ENCODE data around the gene PDCD5. TPM values are rescaled to one million over a fixed set of nuclear protein-coding genes. Genes with fewer than 3 reads are reported as not detected.

Gene PDCD5
- total RNA-seq, 2 donors from 2014 or later: 92.8 to 106 TPM

DNA sequence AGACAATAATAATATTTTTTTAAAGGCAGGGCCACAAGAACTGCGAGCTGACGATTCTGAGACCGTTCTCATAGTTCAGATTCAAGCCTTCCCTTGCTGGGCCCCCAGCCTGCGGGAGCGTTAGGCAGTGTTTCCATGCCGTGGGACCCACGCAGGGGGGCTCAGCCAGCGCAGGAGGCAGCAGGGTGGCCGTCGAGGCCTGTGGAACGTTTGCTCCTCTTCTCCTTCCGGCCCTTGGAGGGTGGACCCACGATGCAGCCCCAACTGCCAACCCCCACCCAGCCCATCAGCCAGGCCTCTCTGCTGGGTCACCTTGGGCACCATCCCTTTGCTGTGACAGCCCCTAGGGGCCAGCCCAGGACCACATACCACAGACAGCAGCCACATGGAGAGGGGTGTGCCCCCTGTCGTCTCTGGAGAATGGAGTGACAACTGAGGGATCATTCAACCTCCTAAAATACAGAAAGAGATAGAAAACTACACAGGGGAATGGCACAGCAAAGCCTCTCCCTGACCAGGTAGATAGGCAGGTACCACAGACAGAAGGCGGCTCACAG lies 46.8 kb downstream of the PDCD5 start:
- Histone ChIP-seq H3K27me3 (replicated peaks; ENCODE audit: insufficient read depth) (no peaks in the 10 kb centered on the region), H3K27ac (no peak overlapping the region), H3K4me1 (replicated peaks) (no peaks in the 10 kb centered on the region), H3K9me3 (no peaks in the 10 kb centered on the region), H3K4me3 (no peak overlapping the region), H3K36me3 (no peaks in the 10 kb centered on the region)
- intact Hi-C loops (cut with DNase I): no loop called here
- WGBS: 82% methylated on average over 15 of the region's 15 CpGs
- DNase-seq (ENCODE audit: low spot score): no peak
- TF ChIP-seq, protein P1, sequence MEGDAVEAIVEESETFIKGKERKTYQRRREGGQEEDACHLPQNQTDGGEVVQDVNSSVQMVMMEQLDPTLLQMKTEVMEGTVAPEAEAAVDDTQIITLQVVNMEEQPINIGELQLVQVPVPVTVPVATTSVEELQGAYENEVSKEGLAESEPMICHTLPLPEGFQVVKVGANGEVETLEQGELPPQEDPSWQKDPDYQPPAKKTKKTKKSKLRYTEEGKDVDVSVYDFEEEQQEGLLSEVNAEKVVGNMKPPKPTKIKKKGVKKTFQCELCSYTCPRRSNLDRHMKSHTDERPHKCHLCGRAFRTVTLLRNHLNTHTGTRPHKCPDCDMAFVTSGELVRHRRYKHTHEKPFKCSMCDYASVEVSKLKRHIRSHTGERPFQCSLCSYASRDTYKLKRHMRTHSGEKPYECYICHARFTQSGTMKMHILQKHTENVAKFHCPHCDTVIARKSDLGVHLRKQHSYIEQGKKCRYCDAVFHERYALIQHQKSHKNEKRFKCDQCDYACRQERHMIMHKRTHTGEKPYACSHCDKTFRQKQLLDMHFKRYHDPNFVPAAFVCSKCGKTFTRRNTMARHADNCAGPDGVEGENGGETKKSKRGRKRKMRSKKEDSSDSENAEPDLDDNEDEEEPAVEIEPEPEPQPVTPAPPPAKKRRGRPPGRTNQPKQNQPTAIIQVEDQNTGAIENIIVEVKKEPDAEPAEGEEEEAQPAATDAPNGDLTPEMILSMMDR (IDR thresholded peaks at IDR 0.05): no peak
- no peak for TF ChIP-seq POLR2A (IDR thresholded peaks at IDR 0.05)
- no peak for TF ChIP-seq POLR2AphosphoS5 (IDR thresholded peaks at IDR 0.05)

DNA sequence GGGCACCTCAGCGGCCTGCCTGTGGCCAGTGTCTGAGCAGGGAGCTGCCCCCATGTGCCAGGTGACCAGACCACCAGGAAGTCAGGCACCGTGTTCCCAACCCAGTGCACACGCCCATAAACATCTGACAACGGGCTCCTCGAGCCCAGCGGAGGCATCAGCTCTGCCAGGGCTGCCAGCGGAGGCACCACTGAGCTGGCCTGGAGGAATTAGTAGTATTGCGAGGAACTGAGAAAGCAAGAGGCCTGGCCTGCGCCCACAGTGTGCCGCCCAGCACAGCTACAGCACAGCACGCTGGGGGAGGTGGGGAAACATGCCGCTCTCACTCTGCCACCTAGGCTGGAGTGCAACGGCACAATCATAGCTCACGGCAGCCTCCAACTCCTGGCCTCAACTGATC lies 49.3 kb downstream of the PDCD5 start:
- WGBS: 84% methylated on average over 14 of the region's 14 CpGs
- intact Hi-C loops (cut with DNase I): no loop called here

DNA sequence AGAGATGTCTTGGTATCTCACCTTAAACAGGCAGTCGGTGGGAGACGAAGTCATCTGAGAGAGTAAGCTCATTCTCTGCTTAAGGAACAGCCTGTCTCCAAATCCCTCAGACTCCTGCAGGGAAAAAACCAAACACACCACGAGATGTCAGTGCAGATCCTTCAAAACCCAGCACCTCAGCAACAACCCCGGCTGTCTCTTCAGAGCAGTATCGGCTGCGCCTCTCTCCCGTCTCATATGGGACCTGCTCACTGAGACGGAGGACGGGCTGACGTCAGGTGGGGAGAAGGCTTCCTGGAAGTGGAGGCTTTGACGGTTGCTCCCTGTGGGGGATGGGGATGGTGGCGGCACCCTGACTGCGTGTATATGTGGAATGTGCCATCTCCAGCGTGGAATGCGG lies 50.4 kb downstream of the PDCD5 start:
- 90% methylated on average over 15 of the region's 15 CpGs for WGBS
- H3K9me3 ChIP-seq: no peaks in the 10 kb centered on the region
- no peak overlapping the region for H3K4me3 ChIP-seq
- no peak overlapping the region for H3K27ac ChIP-seq
- no peak for DNase-seq (ENCODE audit: low spot score)
- no peaks in the 10 kb centered on the region for H3K27me3 ChIP-seq (replicated peaks; ENCODE audit: insufficient read depth)
- no peaks in the 10 kb centered on the region for H3K4me1 ChIP-seq (replicated peaks)
- TF ChIP-seq, protein P1 (IDR thresholded peaks at IDR 0.05): no peak
- no peak for TF ChIP-seq POLR2AphosphoS5 (IDR thresholded peaks at IDR 0.05)
- TF ChIP-seq POLR2A (IDR thresholded peaks at IDR 0.05): no peak
- intact Hi-C loops (cut with DNase I): no loop called here
- H3K36me3 ChIP-seq: no peaks in the 10 kb centered on the region

More for the DNA sequence above, 49.3 kb downstream of the PDCD5 start:
- H3K4me3 ChIP-seq: no peak overlapping the region
- no peak overlapping the region for H3K27ac ChIP-seq
- TF ChIP-seq, protein P1 (IDR thresholded peaks at IDR 0.05): no peak
- TF ChIP-seq POLR2A (IDR thresholded peaks at IDR 0.05) (no peak), POLR2AphosphoS5 (IDR thresholded peaks at IDR 0.05) (no peak)
- DNase-seq (ENCODE audit: low spot score): no peak
- no peaks in the 10 kb centered on the region for H3K9me3 ChIP-seq
- H3K27me3 ChIP-seq (replicated peaks; ENCODE audit: insufficient read depth): no peaks in the 10 kb centered on the region
- H3K4me1 ChIP-seq (replicated peaks): no peaks in the 10 kb centered on the region
- H3K36me3 ChIP-seq: no peaks in the 10 kb centered on the region

Small RNA genes lying within 50 kb of the gene (small RNA-seq; reads per million reads assigned to genes)
- gene SNORA68B: 0 reads per million in 2 donors

Other genes starting within 250 kb of the PDCD5 start
- gene ZNF507, start 235.6 kb upstream of the PDCD5 start, total RNA-seq: 10 to 100 TPM; 19.0 to 37.5 TPM
- 10 to 100 TPM; 53.0 to 66.5 TPM for gene DPY19L3, start 175.4 kb upstream of the PDCD5 start, total RNA-seq
- 10 to 100 TPM; 25.7 to 51.4 TPM for gene ANKRD27, start 94.0 kb downstream of the PDCD5 start, total RNA-seq
- 1 to 10 TPM in 1 of 2 donors, under 1 TPM in 1; 0.82 to 2.7 TPM for gene RGS9BP, start 94.7 kb downstream of the PDCD5 start, total RNA-seq
- 10 to 100 TPM; 21.7 to 22.4 TPM for gene NUDT19, start 110.6 kb downstream of the PDCD5 start, total RNA-seq
- gene TDRD12, start 138.6 kb downstream of the PDCD5 start, total RNA-seq: 1 to 10 TPM in 1 of 2 donors, under 1 TPM in 1; 0.41 to 9.8 TPM

Data from prostate gland (tissue), 2 donors.